Central memory CD8-positive, alpha-beta T cell (primary cell): ENCODE measurements around the gene DBN1.

Experiments
- ATAC-seq: fragments of 150-1000 bp; cut with Tn5 transposase; replicated peaks from 2 replicates; pipeline ENCODE4 v1.10.0; 2022; ENCODE audit warnings: mild to moderate bottlenecking, moderate FRiP score, moderate number of reproducible peaks; ENCODE audit not compliant: poor library complexity, severe bottlenecking; ENCODE audit errors: extremely low read depth
- DNase-seq, 2 donors: peaks; one replicate each; pipeline ENCODE4 v3.0.0; 2021; ENCODE audit warnings: low spot score in 2 of 2
- H3K27ac Mint-ChIP-seq: one replicate; pipeline ENCODE4 v1.8.0; 2022; ENCODE audit warnings: low read depth, mild to moderate bottlenecking, moderate library complexity, mixed read lengths
- H3K27me3 Mint-ChIP-seq: one replicate; pipeline ENCODE4 v1.8.0; 2022; ENCODE audit warnings: mixed read lengths
- H3K36me3 Mint-ChIP-seq: one replicate; pipeline ENCODE4 v1.8.0; 2022; ENCODE audit warnings: mild to moderate bottlenecking, moderate library complexity, mixed read lengths; ENCODE audit not compliant: insufficient read depth
- H3K4me1 Mint-ChIP-seq: one replicate; pipeline ENCODE4 v1.8.0; 2022; ENCODE audit warnings: mixed read lengths
- H3K4me3 Mint-ChIP-seq: one replicate; pipeline ENCODE4 v1.8.0; 2022; ENCODE audit warnings: mild to moderate bottlenecking, moderate library complexity, mixed read lengths
- H3K9me3 Mint-ChIP-seq: one replicate; pipeline ENCODE4 v1.8.0; 2022; ENCODE audit warnings: mixed read lengths

Gene DBN1

DNA sequence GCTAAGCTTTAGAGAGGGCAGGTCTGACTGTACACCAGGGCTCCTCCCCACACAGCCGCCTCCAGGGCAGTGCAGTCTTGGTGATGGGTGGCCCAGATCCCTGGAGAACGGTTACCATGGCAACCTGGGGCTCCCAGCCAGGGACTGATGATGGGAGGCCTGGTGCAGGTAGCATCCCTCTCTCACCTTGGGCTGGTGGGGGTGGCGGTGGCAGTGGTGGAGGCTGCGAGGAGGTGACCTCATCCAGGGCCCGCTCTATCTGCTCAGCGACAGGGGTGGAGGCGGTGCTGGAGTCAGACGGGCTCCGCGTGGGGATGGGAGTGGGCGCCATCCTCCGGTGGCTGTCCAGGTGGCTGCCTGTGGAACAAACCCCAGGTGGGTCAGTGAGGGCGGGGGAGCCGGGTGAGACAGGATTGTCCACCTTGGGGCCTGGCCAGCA lies 14.5 kb downstream of the DBN1 start:
- no peak overlapping the region for H3K4me3 Mint-ChIP-seq
- H3K36me3 Mint-ChIP-seq, result peaks cover 32% of the 10 kb centered on the region
- H3K9me3 Mint-ChIP-seq, result no peaks in the 10 kb centered on the region
- ATAC-seq (no peak), DNase-seq (no peak)
- peaks cover 10% of the 10 kb centered on the region for H3K4me1 Mint-ChIP-seq
- H3K27me3 Mint-ChIP-seq, result no peaks in the 10 kb centered on the region
- H3K27ac Mint-ChIP-seq, result no peak overlapping the region

DNA sequence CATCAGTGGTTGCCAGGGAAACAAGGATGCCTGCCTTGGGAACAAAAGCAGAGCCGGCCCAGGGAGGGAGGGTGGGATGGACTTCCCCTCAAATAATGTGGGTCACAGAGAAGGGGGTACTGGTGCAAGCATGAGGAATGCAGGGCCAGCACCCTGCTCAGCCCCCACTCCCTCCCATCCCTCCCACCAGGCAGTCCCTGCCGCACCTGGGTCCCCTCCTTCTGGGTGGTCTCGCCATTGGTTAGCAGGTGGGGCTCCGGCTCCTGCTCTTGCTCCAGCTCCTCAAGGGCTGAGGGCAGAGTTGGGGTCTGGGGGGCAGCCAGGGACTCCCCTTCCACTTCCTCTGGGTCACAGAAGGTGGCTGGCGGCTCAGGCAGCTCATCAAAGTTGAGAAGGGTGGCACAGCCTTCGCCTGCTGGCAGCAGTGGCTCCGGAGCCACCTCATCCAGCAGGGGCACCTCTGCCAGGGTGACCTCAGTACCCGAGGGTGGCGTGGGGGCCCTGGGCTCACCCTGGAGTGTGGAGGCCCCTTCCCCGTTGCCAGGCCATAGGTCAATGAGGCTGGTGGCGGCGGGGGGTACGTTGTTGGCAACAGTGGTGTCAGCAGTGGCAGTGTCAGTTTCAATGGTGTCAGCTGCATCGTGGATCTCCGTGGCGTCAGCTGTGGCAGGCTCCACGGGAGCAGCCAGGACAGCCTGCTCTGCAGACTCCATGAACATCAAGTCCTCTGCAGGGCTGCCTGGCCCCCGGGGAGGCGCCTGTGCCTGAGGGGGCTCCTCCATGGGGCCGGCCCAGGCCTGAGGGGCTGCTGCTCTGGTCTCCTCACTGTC lies 15.4 kb downstream of the DBN1 start:
- no peak overlapping the region for H3K27ac Mint-ChIP-seq
- peaks cover 15% of the 10 kb centered on the region for H3K4me1 Mint-ChIP-seq
- H3K36me3 Mint-ChIP-seq, result peaks cover 39% of the 10 kb centered on the region
- H3K9me3 Mint-ChIP-seq, result no peaks in the 10 kb centered on the region
- peak overlapping the region; percentile 36 for H3K4me3 Mint-ChIP-seq
- DNase-seq, result no peak
- no peaks in the 10 kb centered on the region for H3K27me3 Mint-ChIP-seq
- no peak for ATAC-seq

- Mint-ChIP-seq H3K4me3 (peak overlapping the region; percentile 36), H3K4me1 (peaks cover 20% of the 10 kb centered on the region), H3K27ac (peak overlapping the region; percentile 82), H3K36me3 (peaks cover 41% of the 10 kb centered on the region), H3K27me3 (no peaks in the 10 kb centered on the region), H3K9me3 (no peaks in the 10 kb centered on the region)
- DNase-seq (peak in 1 of 2 donors; percentile 39), ATAC-seq (no peak)
Measured at GRCh38 chr5:177456976-177457851, 16.2 kb downstream of the DBN1 start.

DNA sequence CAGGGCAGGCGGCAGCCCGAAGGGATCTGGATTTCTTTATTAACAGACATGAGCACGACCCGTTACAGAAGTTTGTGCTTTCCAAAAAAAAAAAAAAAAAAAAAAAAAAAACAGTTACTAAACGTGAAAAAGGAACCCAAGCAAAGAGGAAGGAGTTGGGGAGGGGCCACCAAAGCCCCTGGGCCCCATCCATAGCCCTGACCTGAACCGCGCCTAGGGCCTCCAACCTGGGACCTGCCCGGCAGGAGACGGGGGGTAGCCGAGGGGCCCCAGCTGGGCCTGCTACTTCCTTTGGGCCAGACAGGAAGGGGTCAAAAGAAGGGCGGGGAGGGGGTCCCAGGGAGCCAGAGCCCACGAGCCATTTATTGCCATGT lies 16.9 kb downstream of the DBN1 start:
- Mint-ChIP-seq H3K27me3 (no peaks in the 10 kb centered on the region), H3K36me3 (peaks cover 45% of the 10 kb centered on the region), H3K4me3 (peak overlapping the region; percentile 76), H3K9me3 (no peaks in the 10 kb centered on the region), H3K27ac (peak overlapping the region; percentile 82), H3K4me1 (peaks cover 25% of the 10 kb centered on the region)
- no peak for DNase-seq
- ATAC-seq, result no peak

DNA sequence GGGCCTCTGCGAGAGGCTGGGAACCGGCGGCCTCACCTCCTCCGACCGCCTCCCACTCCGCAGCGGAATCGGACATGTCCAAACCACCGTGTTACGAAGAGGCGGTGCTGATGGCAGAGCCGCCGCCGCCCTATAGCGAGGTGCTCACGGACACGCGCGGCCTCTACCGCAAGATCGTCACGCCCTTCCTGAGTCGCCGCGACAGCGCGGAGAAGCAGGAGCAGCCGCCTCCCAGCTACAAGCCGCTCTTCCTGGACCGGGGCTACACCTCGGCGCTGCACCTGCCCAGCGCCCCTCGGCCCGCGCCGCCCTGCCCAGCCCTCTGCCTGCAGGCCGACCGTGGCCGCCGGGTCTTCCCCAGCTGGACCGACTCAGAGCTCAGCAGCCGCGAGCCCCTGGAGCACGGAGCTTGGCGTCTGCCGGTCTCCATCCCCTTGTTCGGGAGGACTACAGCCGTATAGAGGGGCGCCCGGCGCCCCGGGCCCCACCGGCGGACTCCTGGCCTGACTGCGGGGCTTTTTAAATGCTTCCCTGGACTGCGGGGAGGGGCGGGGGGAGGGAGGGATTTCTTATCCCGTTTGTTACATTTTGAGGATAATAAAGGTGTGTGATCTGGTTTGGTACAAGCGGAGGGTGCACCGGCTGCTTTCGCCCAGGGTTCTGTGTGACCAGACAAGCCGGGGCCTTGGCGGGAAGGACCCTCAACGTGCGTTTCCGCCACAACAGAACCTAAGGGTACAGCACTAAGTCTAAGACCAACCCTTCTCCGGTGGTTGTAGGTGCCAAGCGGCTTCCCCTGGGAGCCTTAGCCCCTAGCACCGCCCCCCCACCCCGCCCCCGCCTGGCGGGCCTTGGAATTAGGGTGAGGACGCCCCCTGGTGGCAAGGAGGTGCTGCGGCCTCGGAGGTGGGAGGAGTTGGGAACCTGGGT lies 17.5 kb downstream of the DBN1 start:
- Mint-ChIP-seq H3K27ac (peak overlapping the region; percentile 86), H3K36me3 (peaks cover 43% of the 10 kb centered on the region), H3K4me1 (peaks cover 25% of the 10 kb centered on the region), H3K9me3 (no peaks in the 10 kb centered on the region), H3K27me3 (no peaks in the 10 kb centered on the region), H3K4me3 (peak overlapping the region; percentile 76)
- DNase-seq (peak; percentile 85 to 91), ATAC-seq (peak; percentile 30)

DNA sequence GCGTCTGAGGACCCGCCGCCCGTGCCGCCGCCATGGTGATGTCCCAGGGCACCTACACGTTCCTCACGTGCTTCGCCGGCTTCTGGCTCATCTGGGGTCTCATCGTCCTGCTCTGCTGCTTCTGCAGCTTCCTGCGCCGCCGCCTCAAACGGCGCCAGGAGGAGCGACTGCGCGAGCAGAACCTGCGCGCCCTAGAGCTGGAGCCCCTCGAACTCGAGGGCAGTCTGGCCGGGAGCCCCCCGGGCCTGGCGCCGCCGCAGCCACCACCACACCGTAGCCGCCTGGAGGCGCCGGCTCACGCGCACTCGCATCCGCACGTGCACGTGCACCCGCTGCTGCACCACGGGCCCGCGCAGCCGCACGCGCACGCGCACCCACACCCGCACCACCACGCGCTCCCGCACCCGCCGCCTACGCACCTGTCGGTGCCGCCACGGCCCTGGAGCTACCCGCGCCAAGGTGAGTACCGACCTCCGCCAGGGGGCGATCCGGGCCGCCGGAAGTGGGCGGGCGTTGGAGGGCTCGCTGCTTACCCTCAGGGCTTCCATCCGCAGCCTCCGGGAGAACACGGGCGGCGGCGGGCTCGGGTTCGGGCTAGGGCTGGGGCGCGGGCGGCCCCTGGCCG lies 18.3 kb downstream of the DBN1 start:
- peak overlapping the region; percentile 76 for H3K4me3 Mint-ChIP-seq
- ATAC-seq (peak; percentile 64), DNase-seq (peak; percentile 91 to 94)
- no peaks in the 10 kb centered on the region for H3K27me3 Mint-ChIP-seq
- H3K27ac Mint-ChIP-seq, result peak overlapping the region; percentile 86
- peaks cover 45% of the 10 kb centered on the region for H3K36me3 Mint-ChIP-seq
- H3K9me3 Mint-ChIP-seq, result no peaks in the 10 kb centered on the region
- H3K4me1 Mint-ChIP-seq, result peaks cover 25% of the 10 kb centered on the region

- peak; percentile 89 to 96 for DNase-seq
- H3K27ac Mint-ChIP-seq, result peak overlapping the region; percentile 86
- peaks cover 25% of the 10 kb centered on the region for H3K4me1 Mint-ChIP-seq
- H3K27me3 Mint-ChIP-seq, result no peaks in the 10 kb centered on the region
- peaks cover 45% of the 10 kb centered on the region for H3K36me3 Mint-ChIP-seq
- peak overlapping the region; percentile 76 for H3K4me3 Mint-ChIP-seq
- ATAC-seq, result peak; percentile 62
- H3K9me3 Mint-ChIP-seq, result no peaks in the 10 kb centered on the region
Measured at GRCh38 chr5:177454397-177455035, 18.9 kb downstream of the DBN1 start.

DNA sequence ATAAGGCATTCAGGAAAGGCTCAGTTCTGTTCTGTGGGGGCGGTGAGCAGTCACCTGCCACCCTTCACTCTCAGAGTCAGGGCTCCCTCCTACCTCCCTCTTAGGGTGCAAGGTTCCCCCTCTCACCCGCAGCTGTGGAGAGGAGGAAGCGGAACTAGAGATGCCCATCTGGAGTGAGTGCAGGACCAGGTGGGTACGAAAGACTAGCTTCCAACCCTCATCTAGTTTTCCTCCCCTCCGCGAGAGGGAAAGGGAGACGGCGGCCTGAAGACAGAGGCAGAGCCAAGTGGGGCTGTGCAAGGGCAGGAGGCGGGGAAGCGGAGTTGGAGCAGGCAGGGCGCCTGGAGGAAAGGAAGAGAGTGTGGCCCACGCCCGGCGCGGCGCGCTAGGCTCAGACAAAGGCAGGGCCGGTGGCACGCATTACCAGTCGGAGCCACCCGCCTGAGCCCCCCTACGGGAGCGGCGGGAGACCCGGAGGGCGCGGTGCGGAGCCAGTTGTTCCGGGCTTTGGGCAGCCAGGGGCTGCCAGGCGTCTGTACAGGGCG lies 19.5 kb downstream of the DBN1 start:
- peaks cover 25% of the 10 kb centered on the region for H3K4me1 Mint-ChIP-seq
- peaks cover 44% of the 10 kb centered on the region for H3K36me3 Mint-ChIP-seq
- no peaks in the 10 kb centered on the region for H3K9me3 Mint-ChIP-seq
- DNase-seq (no peak), ATAC-seq (no peak)
- H3K4me3 Mint-ChIP-seq, result peak overlapping the region; percentile 76
- H3K27me3 Mint-ChIP-seq, result no peaks in the 10 kb centered on the region
- H3K27ac Mint-ChIP-seq, result peak overlapping the region; percentile 86

DNA sequence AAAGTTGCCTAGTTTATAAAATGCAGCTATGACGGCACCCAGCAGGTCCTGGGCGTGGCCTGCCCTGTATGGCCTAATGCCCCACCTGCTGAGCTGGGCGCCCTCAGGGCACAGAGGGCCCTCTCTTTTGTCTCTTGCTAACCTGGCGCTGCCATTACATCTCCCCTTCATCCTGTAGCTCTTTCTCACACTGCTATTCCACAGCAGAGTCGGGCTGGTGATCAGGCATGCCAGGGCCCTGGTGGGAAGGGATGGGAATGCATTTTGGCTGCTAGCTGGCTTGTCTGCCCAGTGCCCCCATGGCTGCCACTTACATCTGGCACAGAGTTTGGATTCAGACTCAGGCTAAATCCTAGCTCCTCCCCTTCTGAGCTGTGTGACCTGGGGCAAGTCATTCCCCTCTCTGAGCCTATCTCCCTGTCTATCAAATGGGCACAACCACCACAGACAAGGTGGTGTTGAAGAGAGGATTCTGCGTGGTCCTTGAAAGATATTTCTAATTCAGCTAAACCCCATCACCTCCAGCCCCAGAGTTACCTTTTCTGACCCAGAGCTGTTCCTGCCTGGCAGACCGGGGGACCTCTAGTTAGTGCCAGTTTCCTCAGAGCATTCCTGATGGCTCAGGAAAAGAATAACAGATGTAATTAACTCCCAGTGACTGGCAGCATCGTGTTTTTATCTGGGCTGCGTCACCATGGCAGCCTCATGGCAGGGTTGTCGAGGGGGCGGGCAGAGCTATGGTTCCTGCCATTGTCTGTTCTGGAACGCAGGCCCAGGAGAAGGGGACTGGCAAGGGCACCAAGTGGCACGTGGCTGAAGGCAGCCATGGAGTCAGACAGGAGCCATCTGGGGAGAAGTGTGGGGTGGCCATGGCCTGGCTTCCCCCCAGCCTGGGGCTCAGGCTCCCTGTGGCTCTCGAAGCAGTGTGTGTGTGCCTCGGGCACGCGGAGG lies 20.5 kb downstream of the DBN1 start:
- H3K36me3 Mint-ChIP-seq, result peaks cover 47% of the 10 kb centered on the region
- H3K27me3 Mint-ChIP-seq, result no peaks in the 10 kb centered on the region
- ATAC-seq, result no peak
- H3K4me1 Mint-ChIP-seq, result peaks cover 34% of the 10 kb centered on the region
- H3K9me3 Mint-ChIP-seq, result no peaks in the 10 kb centered on the region
- H3K27ac Mint-ChIP-seq, result peak overlapping the region; percentile 86
- H3K4me3 Mint-ChIP-seq, result peak overlapping the region; percentile 76
- DNase-seq, result no peak

- Mint-ChIP-seq H3K27ac (no peak overlapping the region), H3K4me1 (peaks cover 34% of the 10 kb centered on the region), H3K36me3 (peaks cover 38% of the 10 kb centered on the region), H3K27me3 (no peaks in the 10 kb centered on the region), H3K4me3 (peak overlapping the region; percentile 19), H3K9me3 (no peaks in the 10 kb centered on the region)
- DNase-seq (no peak), ATAC-seq (no peak)
Measured at GRCh38 chr5:177450667-177451424, 22.6 kb downstream of the DBN1 start.
